SKM-1 (cell line): ENCODE results near the gene DTX4.
A peak's percentile ranks its signal among the peaks of the same experiment; 100 is the strongest.
"Not testable (repeated sequence)": the region's sequence is repeated elsewhere in the genome, so short reads cannot be mapped to it uniquely, and the experiment has no call there.

ENCODE experiments used
- DNase-seq: peaks from one replicate; lab custom pipeline; 2025; ENCODE audit not compliant: unreplicated experiment; lab: John Stamatoyannopoulos, UW

The DTX4 gene

GRCh38 chr11:59171508-59172322 is at the start of gene DTX4:
Gene DTX4 (plus strand): TSS chr11:59172132. CDS start chr11:59172596, 464 bp downstream.
- DNase-seq = peak; percentile 87

- DNase-seq = peak; percentile 58
These were observed 36.1 kb upstream of the DTX4 start for GRCh38 chr11:59135648-59136461.

- not testable (repeated sequence) for DNase-seq
These were observed 35.4 kb upstream of the DTX4 start for GRCh38 chr11:59136551-59136950.

GRCh38 chr11:59137190-59137589 is 34.7 kb upstream of the DTX4 start:
- DNase-seq = no peak

- no peak for DNase-seq
These were observed 33.3 kb upstream of the DTX4 start for GRCh38 chr11:59138643-59139042.

DNA sequence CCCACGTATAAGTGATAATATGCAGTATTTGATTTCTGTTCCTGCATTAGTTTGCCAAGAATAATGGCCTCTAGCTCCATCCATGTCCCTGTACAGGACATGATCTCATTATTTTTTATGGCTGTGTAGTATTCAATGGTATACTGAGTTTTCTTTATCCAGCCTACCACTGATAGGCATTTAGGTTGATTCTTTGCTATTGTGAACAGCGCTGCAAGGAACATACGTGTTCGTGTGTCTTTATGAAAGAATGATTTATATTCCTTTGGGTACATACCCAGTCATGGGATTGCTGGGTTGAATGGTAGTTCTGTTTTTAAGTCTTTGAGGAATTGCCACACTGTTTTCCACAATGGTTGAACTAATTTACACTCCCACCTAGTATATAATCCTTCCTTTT is 30.7 kb upstream of the DTX4 start:
- no peak for DNase-seq

- DNase-seq = no peak
These were observed 30.1 kb upstream of the DTX4 start for GRCh38 chr11:59141673-59142460.

- DNase-seq = peak; percentile 66
These were observed 29.1 kb upstream of the DTX4 start, which contains the start of gene FAM111A for GRCh38 chr11:59142530-59143507. Gene FAM111A (plus strand): TSS chr11:59142856. CDS start chr11:59148873, 6,017 bp downstream.

GRCh38 chr11:59144096-59144495 is 27.8 kb upstream of the DTX4 start:
- DNase-seq = no peak

- peak; percentile 88 for DNase-seq
These were observed 27.2 kb upstream of the DTX4 start for GRCh38 chr11:59144579-59145345.

- DNase-seq = peak; percentile 72
These were observed 26.4 kb upstream of the DTX4 start for GRCh38 chr11:59145534-59145933.

- DNase-seq = no peak
These were observed 20.2 kb upstream of the DTX4 start for GRCh38 chr11:59151761-59152160.

DNA sequence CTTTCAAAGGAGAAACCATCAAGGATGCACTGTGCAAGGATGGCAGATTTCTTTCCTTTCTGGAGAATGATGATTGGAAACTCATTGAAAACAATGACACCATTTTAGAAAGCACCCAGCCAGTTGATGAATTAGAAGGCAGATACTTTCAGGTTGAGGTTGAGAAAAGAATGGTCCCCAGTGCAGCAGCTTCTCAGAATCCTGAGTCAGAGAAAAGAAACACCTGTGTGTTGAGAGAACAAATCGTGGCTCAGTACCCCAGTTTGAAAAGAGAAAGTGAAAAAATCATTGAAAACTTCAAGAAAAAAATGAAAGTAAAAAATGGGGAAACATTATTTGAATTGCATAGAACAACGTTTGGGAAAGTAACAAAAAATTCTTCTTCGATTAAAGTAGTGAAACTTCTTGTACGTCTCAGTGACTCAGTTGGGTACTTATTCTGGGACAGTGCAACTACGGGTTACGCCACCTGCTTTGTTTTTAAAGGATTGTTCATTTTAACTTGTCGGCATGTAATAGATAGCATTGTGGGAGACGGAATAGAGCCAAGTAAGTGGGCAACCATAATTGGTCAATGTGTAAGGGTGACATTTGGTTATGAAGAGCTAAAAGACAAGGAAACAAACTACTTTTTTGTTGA is 19.5 kb upstream of the DTX4 start:
- DNase-seq = no peak

DNA sequence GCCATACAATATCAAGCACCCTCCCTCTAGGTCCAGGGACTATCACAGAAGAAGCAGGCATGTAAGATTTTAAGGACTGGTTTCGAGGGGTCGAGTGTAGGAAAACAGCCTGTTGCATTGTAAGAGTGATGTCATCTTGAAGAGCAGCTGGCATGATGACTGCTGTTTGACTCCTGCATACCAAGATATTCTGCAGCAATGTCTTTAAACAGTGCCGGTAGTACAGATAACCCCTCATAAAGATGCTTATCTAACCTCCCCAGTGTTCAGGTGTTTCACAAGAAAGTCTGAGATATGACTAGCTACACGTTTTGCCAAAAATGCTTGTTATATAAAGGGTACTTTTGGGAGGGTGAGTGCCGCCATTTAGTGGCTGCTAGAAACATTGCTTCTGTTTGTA is 17.3 kb upstream of the DTX4 start:
- DNase-seq = no peak

DNA sequence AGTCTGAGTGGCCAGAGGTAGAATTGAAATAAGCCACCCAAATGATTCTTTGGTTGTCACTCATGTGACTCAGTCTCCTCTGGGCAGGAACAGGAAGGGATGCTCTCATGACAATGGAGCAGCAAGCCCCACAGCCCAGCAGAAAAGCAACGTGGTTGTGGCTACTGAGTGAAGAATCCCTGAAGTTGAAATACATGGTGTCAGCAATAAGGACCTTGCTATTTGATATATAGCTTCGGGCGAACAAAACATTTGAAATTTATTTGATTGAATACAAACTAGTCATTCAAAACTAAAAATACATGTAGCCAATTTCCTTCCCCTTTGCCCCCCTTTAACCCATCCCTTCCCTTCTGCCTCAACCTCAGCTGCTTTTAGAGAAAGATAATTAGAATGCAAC is 14.5 kb upstream of the DTX4 start:
- DNase-seq = no peak

GRCh38 chr11:59158206-59159068 is 13.5 kb upstream of the DTX4 start:
- DNase-seq = peak; percentile 61

- DNase-seq = no peak
These were observed 7.9 kb upstream of the DTX4 start for GRCh38 chr11:59164028-59164427.
